OCI-LY7 (cell line): ENCODE measurements around the gene OR2T34.
"Not testable (repeated sequence)": the region's sequence is repeated elsewhere in the genome, so short reads cannot be mapped to it uniquely, and the experiment has no call there.

Source experiments
- CTCF ChIP-seq: fragments of 200-600 bp; sonication (generic); conservative IDR thresholded peaks from 2 replicates; pipeline ENCODE4 v1.5.1; 2014; ENCODE audit warnings: mild to moderate bottlenecking, antibody characterized with exemption, low read length, moderate library complexity, mixed read lengths
- EZH2phosphoT487 ChIP-seq: fragments of 200-600 bp; sonication (generic); IDR thresholded peaks from 2 replicates; pipeline ENCODE4 v1.6.1; 2018; ENCODE audit warnings: low read depth, borderline replicate concordance, mild to moderate bottlenecking, mixed run types, antibody characterized with exemption, low read length, moderate library complexity, mixed read lengths

GRCh38 chr1:248569049-248569448, 5.5 kb downstream of the OR2T34 start:
- not testable (repeated sequence) for TF ChIP-seq CTCF, EZH2phosphoT487
